ENCODE measurements around the gene MKKS.

The MKKS gene

GRCh38 chr20:10368702-10369041 is 65.3 kb downstream of the MKKS start:
- DNase-seq (ENCODE audit: low spot score), result no peak

DNA sequence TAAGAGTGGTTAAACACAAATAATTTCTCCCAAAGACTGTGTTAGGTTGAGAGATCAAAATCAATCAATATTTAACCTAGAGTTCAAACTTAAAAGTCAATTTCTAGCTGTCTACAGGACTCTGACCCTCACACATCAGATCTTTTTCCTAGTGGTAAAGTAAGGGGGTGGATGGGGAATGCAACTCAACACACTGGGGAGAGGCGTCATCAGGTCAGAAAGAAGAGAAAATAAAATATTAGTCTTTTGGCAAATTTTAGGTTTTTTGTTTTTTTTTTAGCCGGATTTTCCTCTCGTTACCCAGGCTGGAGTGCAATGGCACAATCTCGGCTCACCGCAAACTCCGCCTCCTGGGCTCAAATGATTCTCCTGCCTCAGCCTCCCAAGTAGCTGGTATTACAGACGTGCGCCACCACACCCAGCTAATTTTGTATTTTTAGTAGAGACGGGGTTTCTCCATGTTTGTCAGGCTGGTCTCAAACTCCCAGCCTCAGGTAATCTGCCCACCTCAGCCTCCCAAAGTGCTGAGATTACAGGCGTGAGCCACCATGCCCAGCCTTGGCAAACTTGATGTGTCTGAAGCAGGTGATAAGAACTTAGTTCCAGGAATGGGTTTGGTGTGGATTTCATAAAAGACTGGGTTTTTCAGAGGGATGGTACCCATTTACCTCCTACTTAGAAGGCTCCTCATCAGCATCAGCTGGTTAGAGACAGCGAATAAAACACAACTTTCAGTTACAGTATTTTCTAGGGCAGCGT is 65.9 kb downstream of the MKKS start:
- DNase-seq (ENCODE audit: low spot score), result no peak

GRCh38 chr20:10367693-10367942 is 66.4 kb downstream of the MKKS start:
- no peak for DNase-seq (ENCODE audit: low spot score)

DNA sequence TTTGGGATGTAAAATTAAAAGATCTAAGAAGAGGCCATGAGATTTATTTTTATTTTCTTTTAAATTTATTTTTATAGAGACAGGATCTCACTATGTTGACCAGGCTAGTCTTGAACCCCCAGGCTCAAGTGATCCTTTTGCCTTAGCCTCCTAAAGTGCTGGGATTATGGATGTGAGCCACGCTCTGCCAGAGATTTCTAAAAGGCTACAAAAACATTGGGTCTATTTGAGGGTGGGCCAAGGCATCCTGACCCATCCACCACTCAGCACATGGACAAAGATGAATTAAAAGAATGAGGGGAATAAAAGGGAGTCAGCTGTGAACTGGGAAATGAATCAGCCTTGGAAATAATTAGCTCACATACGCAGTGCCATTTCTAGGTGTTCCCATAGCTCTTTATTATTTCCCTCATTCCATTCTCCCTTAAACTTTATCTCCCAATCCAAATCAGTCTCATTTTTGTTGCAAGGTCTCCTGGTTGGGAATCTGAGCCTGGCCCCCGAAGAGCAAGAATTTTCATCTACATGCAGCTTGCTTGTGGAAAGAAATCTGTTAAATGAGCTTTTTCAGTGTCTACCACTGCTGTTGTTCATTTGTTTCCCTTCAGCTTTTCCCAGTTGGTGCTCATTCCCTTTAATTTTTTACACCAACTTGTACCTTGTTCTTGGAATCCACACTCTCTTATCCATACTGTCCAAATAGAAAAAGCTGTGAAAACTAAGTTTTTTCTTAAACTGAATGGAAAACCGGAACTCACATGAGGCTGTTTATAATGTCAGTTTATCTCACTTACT is 66.9 kb downstream of the MKKS start:
- no peak for DNase-seq (ENCODE audit: low spot score)

- DNase-seq (ENCODE audit: low spot score), result no peak
These were observed 71.3 kb downstream of the MKKS start for GRCh38 chr20:10362674-10363073.

GRCh38 chr20:10360878-10361277 is 73.1 kb downstream of the MKKS start:
- DNase-seq (ENCODE audit: low spot score), result no peak

DNA sequence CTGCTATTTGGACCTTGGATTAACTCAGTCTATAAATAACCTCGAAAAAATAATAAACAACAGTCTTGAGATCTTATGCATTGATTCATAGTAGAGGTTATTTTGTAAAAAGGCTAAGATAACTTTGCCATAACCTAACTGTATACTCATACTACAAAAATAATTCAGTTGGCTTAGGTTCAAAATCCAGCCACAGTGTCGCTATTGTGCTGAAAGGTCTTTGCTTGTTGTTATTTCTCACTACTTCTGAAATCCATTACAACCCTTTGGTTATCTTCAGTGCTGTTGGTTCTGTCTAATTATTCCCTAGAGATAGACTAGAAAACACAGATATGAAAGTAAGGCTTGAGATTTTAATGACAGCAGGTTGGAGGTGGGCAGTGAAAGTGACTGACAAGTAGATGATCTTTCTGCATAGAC is 74.4 kb downstream of the MKKS start:
- DNase-seq (ENCODE audit: low spot score), result no peak

- DNase-seq (ENCODE audit: low spot score), result no peak
These were observed 76.0 kb downstream of the MKKS start for GRCh38 chr20:10357974-10358373.

DNA sequence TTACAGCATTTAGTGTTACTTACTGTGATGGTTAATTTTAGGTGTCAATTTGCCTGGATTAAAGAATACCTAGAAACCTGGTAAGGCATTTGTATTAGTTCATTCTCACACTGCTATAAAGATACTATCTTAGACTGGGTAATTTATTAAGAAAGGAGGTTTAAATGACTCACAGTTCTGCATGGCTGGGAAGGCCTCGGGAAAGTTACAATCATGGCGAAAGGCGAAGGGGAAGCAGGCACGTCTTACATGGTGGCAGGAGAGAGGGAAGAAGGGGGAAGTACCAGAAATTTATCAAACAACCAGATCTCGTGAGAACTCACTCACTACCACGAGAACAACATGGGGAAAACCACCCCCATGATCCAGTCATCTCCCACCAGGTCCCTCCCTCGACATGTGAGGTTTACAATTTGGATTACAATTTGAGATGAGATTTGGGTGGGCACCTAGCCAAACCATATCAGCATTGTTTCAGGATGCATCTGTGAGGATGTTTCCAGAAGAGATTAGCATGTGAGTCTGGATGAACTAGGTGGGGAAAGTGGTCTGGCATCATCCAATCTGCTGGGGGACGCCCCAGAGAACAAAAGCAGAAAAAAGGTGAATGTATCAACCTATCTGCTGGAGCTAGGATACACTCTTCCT is 76.8 kb downstream of the MKKS start:
- DNase-seq (ENCODE audit: low spot score), result no peak

- no peak for DNase-seq (ENCODE audit: low spot score)
These were observed 77.4 kb downstream of the MKKS start for GRCh38 chr20:10356628-10357027.

- DNase-seq (ENCODE audit: low spot score), result no peak
These were observed 80.8 kb downstream of the MKKS start for GRCh38 chr20:10352934-10353824.

Data from Ammon's horn (tissue), 1 donor.